GM19240 (cell line): ENCODE data around the gene CDC42EP1.
"Not testable (repeated sequence)": the region's sequence is repeated elsewhere in the genome, so short reads cannot be mapped to it uniquely, and the experiment has no call there.

Experiments used
- DNase-seq: peaks from one replicate; pipeline ENCODE4 v3.0.0; 2011; ENCODE audit warnings: low spot score; ENCODE audit not compliant: insufficient read length

CDC42EP1 gene

GRCh38 chr22:37609240-37610152 is 49.2 kb downstream of the CDC42EP1 start:
- peak; percentile 45 for DNase-seq

- DNase-seq = not testable (repeated sequence)
These were observed 49.8 kb downstream of the CDC42EP1 start for GRCh38 chr22:37610153-37610475.

GRCh38 chr22:37610480-37611129 is 50.3 kb downstream of the CDC42EP1 start:
- no peak for DNase-seq

GRCh38 chr22:37611207-37611606 is 50.9 kb downstream of the CDC42EP1 start:
- no peak for DNase-seq

GRCh38 chr22:37616201-37617083 is 56.2 kb downstream of the CDC42EP1 start:
- no peak for DNase-seq

- DNase-seq = no peak
These were observed 57.2 kb downstream of the CDC42EP1 start for GRCh38 chr22:37617431-37617830.

- DNase-seq = no peak
These were observed 57.9 kb downstream of the CDC42EP1 start for GRCh38 chr22:37618072-37618656.

- no peak for DNase-seq
These were observed 58.4 kb downstream of the CDC42EP1 start for GRCh38 chr22:37618674-37619073.
